Measurements from ENCODE around the gene ARVCF.

ARVCF gene

DNA sequence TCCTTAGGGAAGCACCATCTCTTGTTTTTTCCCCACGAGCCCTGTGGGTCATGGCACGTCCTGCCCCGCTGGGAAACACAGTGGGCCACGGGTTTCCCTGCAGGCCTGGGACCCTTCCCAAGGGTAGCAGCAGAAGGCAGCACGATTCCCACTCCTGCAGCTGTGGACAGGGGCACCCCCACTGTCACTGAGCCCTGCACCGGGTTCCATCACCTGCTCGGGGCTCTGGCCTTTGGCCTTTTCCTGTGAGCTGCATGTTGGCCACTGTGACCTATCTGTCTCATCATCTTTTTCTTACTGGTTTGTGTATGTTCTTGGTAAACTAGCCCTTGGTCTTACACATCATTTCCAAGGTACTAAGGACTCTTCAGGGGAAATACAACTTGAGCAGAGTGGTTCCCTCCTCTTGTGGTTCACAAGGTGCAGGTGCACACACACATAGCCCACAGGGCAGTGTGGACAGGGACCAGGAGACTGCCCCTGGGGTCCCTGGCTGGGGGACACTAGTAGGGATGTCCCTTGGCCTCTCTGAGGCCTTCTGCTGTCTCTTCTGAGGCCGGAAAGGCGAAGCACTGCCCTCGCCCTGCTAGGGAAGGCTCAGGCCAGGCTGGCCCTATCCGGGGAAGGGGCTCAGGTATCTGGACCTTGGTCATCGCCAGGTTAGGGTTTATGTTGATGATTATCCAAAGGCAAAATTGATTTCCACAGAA, 56.0 kb downstream of the ARVCF start:
- no peak overlapping the region for H4K8ac ChIP-seq (ENCODE audit: low read depth, low read length)
- WGBS (ENCODE audit: extremely low coverage, insufficient coverage, insufficient read length) = no CpG with 5 or more reads among the region's 12 CpGs
- no peak for DNase-seq

DNA sequence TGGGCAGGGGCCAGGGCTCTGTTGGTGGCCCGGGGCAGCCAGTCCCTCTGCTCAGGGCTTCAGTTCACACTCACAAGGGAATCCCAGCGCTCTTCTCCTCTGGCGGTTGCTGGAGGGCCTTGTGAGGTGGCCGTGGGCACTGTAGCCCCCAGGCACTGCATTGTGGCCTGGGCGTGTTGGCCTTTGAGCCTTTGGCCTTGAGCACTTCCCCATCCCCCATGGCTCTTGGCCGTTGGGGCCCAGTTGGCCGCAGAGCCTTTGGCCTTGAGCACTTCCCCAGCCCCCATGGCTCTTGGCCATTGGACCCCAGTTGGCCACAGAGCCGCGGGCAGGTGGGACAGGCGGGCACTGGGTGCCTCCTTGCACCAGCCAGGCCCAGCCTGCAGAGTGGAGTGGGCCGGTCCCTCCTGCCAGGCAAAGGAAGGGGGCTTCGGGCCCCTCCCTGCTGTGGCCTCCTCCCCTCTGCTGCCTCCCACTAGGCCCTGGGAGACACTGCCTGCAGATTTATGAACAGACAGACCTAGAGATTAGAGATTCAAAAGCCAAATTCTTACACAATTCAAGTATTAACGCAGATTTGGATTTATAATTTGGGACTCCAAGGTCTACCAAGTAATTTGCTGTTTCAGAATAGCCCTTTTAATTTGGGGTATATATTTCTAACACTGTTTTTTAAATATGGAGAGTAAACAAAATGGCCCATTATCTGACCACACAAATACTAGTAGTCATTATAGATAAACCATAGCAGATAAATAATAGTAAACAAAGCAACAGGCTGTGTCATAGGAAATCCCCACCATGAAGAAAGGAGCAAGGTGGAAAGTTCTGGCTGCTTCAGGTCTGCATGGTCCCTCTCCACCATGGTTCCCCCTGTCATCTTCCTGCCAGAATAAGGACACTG, 56.8 kb downstream of the ARVCF start:
- Histone ChIP-seq H2AK5ac (ENCODE audit: low read length) (peak overlapping the region; percentile 28), H2AFZ (ENCODE audit: insufficient read depth, low read length, poor library complexity) (no peak overlapping the region), H3K27me3 (ENCODE audit: insufficient read depth, low read length) (no peaks in the 10 kb centered on the region), H3K4ac (ENCODE audit: low read depth, low read length) (no peak overlapping the region), H3K36me3 (ENCODE audit: control insufficient read depth in 1 of 2, insufficient read depth in 2 of 2, low read length in 2 of 2) (no peaks in the 10 kb centered on the region), H4K12ac (ENCODE audit: low read depth, low read length) (peak overlapping the region; percentile 0), H3K14ac (ENCODE audit: low read length) (peak overlapping the region; percentile 36), H2BK12ac (ENCODE audit: low read length) (peak overlapping the region; percentile 55), H3K4me2 (ENCODE audit: low read length) (peak overlapping the region; percentile 47), H3K9ac (ENCODE audit: low read length) (no peak overlapping the region), H2BK120ac (ENCODE audit: insufficient read depth, low read length, poor library complexity) (peak overlapping the region; percentile 29), H3K4me3 (ENCODE audit: low read depth, low read length) (peak overlapping the region; percentile 19), H2BK5ac (ENCODE audit: low read depth, low read length, poor library complexity) (peak overlapping the region; percentile 1), H3K79me1 (ENCODE audit: low read length) (peaks cover 22% of the 10 kb centered on the region), H3K18ac (ENCODE audit: low read length) (peak overlapping the region; percentile 36), H3K27ac (ENCODE audit: low read depth, low read length) (no peak overlapping the region), H4K91ac (ENCODE audit: low read depth, low read length) (peak overlapping the region; percentile 50), H3K23ac (ENCODE audit: low read length) (no peak overlapping the region), H4K8ac (ENCODE audit: low read depth, low read length) (peak overlapping the region; percentile 72), H3K79me2 (ENCODE audit: control insufficient read depth, insufficient read depth, low read length, poor library complexity) (peaks cover 5% of the 10 kb centered on the region), H3K9me3 (ENCODE audit: insufficient read depth, low read depth, low read length) (no peaks in the 10 kb centered on the region), H3K4me1 (ENCODE audit: control insufficient read depth in 1 of 2, insufficient read depth in 2 of 2, low read length in 2 of 2) (peaks cover 34 to 41% of the 10 kb centered on the region in 2 experiments)
- no peak for DNase-seq
- no CpG with 5 or more reads among the region's 13 CpGs for WGBS (ENCODE audit: extremely low coverage, insufficient coverage, insufficient read length)

More for the DNA sequence above, 56.0 kb downstream of the ARVCF start:
- Histone ChIP-seq H2BK120ac (ENCODE audit: insufficient read depth, low read length, poor library complexity) (peak overlapping the region; percentile 31), H3K27me3 (ENCODE audit: insufficient read depth, low read length) (no peaks in the 10 kb centered on the region), H4K91ac (ENCODE audit: low read depth, low read length) (peak overlapping the region; percentile 36), H3K4ac (ENCODE audit: low read depth, low read length) (no peak overlapping the region), H3K23ac (ENCODE audit: low read length) (no peak overlapping the region), H2BK12ac (ENCODE audit: low read length) (peak overlapping the region; percentile 13), H3K4me1 (ENCODE audit: control insufficient read depth in 1 of 2, insufficient read depth in 2 of 2, low read length in 2 of 2) (peaks cover 34 to 41% of the 10 kb centered on the region in 2 experiments), H3K4me3 (ENCODE audit: low read depth, low read length) (no peak overlapping the region), H3K4me2 (ENCODE audit: low read length) (no peak overlapping the region), H2BK5ac (ENCODE audit: low read depth, low read length, poor library complexity) (peak overlapping the region; percentile 4), H3K14ac (ENCODE audit: low read length) (no peak overlapping the region), H4K12ac (ENCODE audit: low read depth, low read length) (no peak overlapping the region), H3K36me3 (ENCODE audit: control insufficient read depth in 1 of 2, insufficient read depth in 2 of 2, low read length in 2 of 2) (no peaks in the 10 kb centered on the region), H3K9ac (ENCODE audit: low read length) (no peak overlapping the region), H3K79me2 (ENCODE audit: control insufficient read depth, insufficient read depth, low read length, poor library complexity) (peaks cover 5% of the 10 kb centered on the region), H3K27ac (ENCODE audit: low read depth, low read length) (no peak overlapping the region), H3K9me3 (ENCODE audit: insufficient read depth, low read depth, low read length) (no peaks in the 10 kb centered on the region), H3K79me1 (ENCODE audit: low read length) (peaks cover 22% of the 10 kb centered on the region), H2AFZ (ENCODE audit: insufficient read depth, low read length, poor library complexity) (no peak overlapping the region), H2AK5ac (ENCODE audit: low read length) (peak overlapping the region; percentile 1), H3K18ac (ENCODE audit: low read length) (no peak overlapping the region)

DNA sequence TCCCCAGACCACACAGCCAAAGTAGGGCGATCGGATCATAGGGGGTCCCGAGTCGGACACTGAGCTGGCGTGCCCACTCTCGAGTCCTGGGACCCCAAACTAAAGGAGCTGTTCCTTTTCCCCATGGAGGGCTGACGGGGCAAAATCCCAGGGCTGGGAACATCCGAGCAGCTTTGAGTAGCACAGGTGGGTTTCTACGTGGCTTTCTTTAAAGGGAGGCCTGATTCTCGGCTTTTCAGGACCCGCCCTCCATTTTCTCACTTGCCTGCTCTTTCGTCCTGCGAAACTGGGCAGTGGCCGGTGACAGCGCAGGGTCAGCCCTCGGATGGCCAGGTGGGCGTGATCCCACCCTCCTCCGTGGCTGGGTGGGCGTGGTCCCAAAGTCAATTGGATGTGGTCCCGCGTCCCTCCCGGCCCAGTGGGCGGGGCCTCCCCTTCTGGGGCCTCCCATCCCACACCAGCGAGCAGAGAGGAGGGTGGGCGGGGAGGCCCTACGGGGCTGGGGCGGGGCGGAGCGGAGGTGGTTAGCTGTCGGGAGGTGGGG, 57.5 kb downstream of the ARVCF start:
- H3K9me3 ChIP-seq (ENCODE audit: insufficient read depth, low read depth, low read length) = peaks cover 2% of the 10 kb centered on the region
- WGBS (ENCODE audit: extremely low coverage, insufficient coverage, insufficient read length) = no CpG with 5 or more reads among the region's 30 CpGs

More for the DNA sequence above, 57.5 kb downstream of the ARVCF start:
- Histone ChIP-seq H3K4me1 (ENCODE audit: control insufficient read depth in 1 of 2, insufficient read depth in 2 of 2, low read length in 2 of 2) (peaks cover 34 to 40% of the 10 kb centered on the region in 2 experiments), H2BK120ac (ENCODE audit: insufficient read depth, low read length, poor library complexity) (no peak overlapping the region), H2BK12ac (ENCODE audit: low read length) (peak overlapping the region; percentile 44), H2AK5ac (ENCODE audit: low read length) (no peak overlapping the region), H3K23ac (ENCODE audit: low read length) (no peak overlapping the region), H3K14ac (ENCODE audit: low read length) (peak overlapping the region; percentile 58), H4K8ac (ENCODE audit: low read depth, low read length) (peak overlapping the region; percentile 81), H3K79me1 (ENCODE audit: low read length) (peaks cover 22% of the 10 kb centered on the region), H3K27ac (ENCODE audit: low read depth, low read length) (no peak overlapping the region), H2BK5ac (ENCODE audit: low read depth, low read length, poor library complexity) (no peak overlapping the region), H3K36me3 (ENCODE audit: control insufficient read depth in 1 of 2, insufficient read depth in 2 of 2, low read length in 2 of 2) (no peaks in the 10 kb centered on the region), H4K12ac (ENCODE audit: low read depth, low read length) (no peak overlapping the region), H3K9ac (ENCODE audit: low read length) (peak overlapping the region; percentile 50), H2AFZ (ENCODE audit: insufficient read depth, low read length, poor library complexity) (peak overlapping the region; percentile 53), H3K4me2 (ENCODE audit: low read length) (peak overlapping the region; percentile 65), H3K4me3 (ENCODE audit: low read depth, low read length) (no peak overlapping the region), H3K4ac (ENCODE audit: low read depth, low read length) (no peak overlapping the region), H3K27me3 (ENCODE audit: insufficient read depth, low read length) (no peaks in the 10 kb centered on the region), H3K79me2 (ENCODE audit: control insufficient read depth, insufficient read depth, low read length, poor library complexity) (peaks cover 5% of the 10 kb centered on the region), H3K18ac (ENCODE audit: low read length) (peak overlapping the region; percentile 54), H4K91ac (ENCODE audit: low read depth, low read length) (peak overlapping the region; percentile 44)
- peak; percentile 90 to 93 for DNase-seq
